ENCODE results near the gene VTI1A.

GRCh38 chr10:112481602-112482001 lies 34.6 kb downstream of the VTI1A start:
- no peak for TF ChIP-seq CTCF (IDR thresholded peaks at IDR 0.05)
- no peak for TF ChIP-seq POLR2A (IDR thresholded peaks at IDR 0.05)

All from ovary (tissue), 3 donors.